GM21390 (cell line): ENCODE data around the gene CHD2.
"Not testable (repeated sequence)": the region's sequence is repeated elsewhere in the genome, so short reads cannot be mapped to it uniquely, and the experiment has no call there.

Source experiments
- ATAC-seq: cut with Tn5 transposase; IDR thresholded peaks from one replicate; pipeline ENCODE4 v1.9.1; 2021; ENCODE audit not compliant: unreplicated experiment

CHD2 gene

DNA sequence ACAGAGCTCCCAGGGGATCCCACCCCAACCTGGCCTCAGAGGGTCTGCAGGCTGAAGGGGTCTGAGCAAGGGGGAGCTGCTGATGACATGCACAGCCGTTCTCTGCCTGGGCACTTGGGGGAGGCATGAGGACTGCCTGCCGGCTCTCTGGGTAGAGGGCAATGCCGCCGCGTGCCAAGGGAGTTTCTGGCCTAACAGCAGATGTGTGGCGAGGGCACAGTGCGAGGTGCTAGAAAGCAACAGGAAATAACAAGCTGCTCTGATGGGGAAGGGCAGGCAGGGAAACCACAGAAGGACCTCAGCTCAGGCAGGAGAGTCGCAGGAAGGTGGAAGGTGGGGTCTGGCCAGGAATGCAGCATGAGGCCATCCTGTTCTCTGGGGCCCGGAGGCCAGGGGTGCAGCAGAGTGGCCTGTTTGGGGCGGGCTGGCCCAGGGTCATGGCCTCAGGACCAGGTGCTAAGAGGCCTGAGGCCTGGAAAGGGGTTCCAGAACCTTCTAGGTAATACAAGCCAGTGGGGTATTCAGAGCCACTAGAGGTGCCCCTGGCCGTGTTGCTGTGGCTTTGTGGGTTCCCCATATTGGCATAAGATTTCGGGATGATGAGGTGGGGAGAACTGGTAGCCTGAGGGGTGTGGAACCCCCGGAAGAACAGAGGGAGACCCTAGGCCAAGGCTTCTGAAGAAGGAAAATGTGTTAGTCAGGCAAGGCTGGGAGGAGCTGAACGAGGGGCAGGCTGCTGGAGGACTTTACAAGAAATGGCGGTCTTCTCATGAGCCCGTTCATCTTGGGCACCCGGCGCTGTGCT lies 147.7 kb downstream of the CHD2 start:
- ATAC-seq = no peak

DNA sequence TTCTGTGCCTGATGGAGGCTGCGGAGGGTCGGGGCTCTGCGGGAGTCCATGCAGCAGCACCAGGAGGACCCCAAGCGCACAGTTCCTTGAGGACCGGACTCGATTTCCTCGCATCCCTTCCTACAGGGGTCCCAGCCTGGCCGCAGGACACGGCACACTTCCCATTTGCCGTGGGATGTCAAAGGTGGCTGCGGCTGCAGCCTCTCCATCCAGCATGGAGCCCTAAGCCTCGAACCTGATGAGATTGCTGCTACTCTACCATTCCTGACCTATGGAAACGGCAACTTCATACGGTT lies 148.2 kb downstream of the CHD2 start:
- ATAC-seq = no peak

DNA sequence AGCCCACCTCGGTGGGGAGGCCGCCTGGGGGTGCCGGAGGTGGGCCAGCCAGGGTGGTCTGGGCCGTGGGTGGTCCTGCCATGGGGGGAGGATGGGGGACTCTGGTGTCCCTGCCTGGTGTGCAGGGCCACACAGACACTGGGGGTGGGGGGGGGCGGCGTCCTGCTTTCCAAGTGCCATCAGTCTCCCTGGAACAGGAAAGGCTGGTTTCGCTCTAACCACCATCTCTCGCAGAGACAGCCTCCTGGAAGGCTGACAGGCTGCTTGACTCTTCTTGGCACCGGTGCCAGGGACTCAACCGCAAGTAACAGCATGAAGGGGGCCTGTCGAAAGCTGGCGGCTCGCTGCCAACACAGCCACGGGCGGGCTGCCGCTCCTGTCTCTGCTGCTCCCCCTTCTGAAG lies 148.6 kb downstream of the CHD2 start:
- ATAC-seq = no peak

DNA sequence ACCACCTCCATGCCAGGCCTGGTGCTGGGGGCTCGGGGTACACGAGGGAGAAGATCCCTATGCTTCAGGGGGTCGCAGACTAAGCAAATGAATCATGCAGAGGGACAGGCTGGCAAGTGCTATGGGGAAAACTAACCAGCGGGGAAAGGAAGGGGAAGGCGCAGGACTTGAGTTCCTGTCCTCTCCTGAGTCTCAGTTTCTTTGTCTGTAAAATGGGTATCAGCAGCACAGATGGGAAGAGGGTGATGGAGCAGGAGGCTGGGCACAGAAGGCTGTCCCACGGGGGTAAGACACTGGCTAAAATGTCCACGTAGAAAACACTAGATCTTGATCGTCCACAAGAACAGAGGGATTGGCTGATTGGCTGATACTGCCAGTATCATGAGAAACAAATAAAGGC lies 149.1 kb downstream of the CHD2 start:
- ATAC-seq = no peak

DNA sequence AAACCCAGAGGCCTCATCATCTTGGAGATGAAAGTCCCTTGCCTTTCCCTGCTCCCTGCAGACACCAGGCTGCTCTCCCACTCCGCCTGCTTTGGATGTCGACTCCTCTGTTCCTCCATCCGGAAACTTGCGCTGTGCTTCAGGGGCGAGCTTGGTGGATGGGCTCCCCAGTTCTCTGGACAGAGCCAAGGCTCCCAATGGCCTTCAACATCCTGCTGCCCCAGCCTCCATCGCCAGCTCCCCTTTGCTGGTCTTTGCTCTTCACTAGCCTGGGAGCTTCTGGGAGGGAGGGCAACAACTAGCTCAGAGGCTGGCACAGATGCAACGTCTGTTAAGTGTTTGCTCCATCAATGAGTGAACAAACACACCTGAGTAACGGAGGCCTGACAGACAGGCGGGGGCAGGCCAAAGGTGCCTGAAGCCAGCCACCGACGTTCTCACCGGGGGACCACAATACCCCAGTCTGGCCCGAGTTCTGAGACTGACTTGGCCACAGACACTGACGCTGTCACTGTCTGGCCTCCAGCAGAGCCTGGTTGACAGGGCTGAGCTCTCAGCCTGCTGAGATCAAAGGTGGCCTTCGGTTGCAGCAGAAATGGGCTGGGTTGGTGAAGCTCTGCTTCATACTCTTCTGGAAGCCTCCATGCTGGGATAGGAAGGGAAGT lies 149.9 kb downstream of the CHD2 start:
- ATAC-seq = no peak

DNA sequence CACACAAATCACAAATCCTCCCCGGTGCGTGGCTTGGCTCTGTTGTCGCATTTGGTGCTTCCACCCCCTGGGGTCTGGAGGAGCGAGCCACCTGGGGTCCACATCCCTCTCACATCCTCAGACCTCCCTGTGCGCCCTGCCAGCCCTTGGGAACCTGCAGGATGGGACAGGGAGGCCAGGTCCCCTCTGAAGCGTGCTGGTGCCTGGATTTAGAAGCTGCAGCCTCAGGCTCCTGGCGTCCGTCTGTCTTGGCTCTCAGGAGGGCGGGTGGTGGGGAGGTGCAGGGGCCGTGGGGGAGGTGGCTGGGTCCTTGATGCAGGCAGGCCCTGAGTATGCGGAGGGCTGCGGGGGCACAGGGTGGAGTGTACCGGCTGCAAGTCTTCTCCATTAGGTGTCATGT lies 150.5 kb downstream of the CHD2 start:
- no peak for ATAC-seq

DNA sequence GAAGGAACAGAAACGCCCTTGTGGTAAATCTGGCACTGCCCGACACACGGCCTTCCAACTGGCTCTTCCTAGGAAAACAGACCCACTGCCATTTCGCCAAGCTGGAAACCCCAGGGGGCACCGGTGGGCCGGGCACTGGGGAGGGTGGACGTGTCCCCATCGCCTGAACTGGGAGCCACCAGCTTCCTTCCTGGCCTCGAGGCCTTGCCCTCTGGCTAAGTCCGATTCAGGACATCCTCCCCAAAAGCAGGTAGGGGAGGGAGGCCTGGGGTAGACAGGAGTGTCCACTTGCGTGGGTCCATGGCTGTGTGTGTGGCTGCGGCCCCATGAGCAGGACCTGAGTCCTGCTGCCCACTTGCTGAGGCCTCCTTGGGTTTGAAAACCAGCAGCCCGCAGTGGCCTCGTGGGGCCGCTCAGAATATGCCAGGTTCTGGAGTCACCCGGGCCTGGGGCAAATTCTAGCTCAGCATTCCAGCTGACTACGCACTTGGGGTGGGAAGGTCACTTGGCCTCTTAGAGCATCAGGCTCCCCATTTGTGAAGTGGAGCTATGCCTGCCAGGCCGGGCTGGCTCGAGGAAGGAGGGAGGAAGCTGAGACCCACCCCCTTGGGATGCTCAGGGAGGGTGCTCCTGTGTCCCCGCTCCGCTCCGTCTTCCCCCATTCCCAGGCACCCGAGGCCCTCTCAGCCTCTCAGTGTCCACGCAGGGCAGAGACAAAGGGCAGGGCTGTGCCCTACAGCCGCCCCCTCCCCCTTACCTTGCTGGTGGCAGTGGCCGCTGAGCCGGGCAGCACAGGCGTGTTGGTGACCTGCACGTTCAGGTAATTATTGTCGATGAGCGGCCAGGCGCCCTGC lies 151.3 kb downstream of the CHD2 start:
- no peak for ATAC-seq

DNA sequence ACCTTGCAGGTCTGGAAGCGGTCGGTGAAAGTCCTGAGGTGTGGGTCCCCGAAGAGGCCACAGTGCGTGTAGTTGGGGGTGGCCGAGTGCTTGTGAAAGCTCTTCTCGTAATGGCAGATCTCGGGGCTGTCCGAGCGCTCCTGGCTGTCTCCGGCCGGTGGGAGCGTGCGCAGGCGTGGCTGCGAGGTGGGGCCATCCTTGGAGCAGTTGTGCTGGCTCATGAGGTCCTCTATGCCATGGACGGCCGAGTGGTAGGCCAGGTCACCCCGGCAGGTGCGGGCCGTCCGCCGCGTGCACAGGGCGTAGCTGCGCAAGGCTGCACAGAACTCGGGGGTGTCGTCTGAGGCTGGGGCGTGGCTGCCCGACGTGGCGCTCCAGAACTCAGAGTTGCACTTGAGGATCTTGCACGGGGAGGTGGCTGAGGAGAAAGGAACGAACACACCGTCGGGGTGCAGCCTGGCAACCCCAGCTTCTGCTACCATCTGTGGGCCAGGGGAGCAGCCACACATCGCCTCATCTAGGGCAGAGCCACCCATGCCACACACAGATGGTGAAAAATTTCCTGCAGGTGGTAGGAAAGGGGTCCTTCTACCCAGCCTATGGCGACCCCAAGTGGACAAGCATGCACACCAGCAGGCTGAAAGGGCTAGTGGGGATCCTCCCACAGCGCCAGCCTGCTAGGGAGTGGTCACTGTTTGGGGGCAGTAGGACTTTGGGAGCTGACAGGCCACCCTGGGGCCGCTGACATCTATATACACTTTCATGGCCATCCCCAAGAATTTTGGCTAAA lies 152.2 kb downstream of the CHD2 start:
- ATAC-seq = no peak

DNA sequence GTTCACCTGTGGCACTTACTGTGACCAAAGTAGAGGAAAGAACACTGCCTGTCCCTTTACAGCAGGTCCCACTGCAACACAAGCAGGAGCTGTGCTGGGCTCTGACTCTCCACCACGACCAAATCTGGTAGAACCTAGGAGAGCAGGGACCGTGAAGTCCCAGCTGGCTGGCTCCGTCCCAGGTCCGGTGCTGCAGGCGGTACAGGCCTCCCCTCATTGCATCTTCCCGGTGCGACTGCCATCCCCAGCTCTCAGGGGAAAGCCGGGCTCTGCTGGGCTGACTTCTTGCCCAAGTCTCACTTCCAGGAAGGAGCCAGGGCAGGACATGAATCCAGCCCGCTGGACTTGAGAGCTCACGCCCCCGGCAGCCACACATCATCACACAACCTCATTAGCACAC lies 155.1 kb downstream of the CHD2 start:
- no peak for ATAC-seq

DNA sequence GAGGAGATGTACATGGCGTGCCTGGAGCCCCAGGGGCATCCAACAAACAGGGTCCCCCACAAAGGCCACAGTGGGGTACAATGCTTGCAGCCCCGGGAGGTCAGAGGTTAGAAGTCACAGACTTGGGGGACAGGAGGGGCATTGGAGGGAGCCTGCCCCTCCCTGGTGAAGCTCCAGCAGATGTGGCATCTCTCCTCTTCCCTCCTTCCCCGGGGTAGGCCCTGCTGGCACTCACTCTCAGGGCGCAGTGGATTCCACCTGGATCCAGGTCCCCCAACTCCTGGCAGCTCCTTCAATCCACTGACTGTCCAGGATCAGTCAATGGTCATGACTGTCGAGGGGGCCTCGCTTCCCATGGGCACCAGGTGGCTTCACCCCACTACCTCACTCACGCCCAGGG lies 156.7 kb downstream of the CHD2 start:
- no peak for ATAC-seq

DNA sequence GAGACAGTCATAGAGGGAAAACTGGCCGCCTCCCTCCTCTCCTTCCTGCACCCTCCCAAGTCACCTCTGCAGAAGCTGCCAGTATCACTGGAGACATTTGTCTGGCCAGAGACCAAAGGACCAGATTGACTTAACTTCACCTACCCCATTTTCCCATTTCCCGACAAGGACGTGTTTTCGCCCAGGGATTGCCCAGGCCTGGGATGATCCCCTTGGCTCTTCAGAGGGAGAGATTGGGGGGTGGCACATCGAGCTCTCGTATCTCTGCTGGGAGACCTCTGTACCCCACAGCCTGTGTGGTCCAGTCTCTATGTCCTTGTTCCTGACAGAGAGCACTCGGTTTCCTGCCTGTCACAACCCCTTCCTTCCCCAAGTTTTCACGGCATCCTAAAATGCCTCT lies 157.5 kb downstream of the CHD2 start:
- ATAC-seq = no peak

DNA sequence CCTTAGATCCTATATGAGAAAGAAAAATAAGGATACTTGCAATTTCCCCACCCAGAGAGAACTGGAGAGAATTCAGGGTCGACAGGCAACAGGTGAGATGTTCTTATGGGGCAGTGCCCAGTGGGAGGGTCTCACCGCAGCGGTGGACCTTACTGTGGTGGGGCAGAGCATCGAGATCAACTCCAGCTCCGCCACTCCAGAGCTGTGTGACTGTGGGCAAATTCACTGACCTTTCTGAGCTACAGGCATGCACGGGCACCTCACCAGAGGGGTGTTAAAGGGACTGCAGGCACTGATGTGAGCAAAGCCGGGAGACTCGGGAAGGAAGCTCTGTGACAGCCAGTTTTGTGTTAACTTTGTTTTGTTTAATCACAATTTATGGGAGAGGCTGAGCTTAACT lies 158.0 kb downstream of the CHD2 start:
- ATAC-seq = no peak

DNA sequence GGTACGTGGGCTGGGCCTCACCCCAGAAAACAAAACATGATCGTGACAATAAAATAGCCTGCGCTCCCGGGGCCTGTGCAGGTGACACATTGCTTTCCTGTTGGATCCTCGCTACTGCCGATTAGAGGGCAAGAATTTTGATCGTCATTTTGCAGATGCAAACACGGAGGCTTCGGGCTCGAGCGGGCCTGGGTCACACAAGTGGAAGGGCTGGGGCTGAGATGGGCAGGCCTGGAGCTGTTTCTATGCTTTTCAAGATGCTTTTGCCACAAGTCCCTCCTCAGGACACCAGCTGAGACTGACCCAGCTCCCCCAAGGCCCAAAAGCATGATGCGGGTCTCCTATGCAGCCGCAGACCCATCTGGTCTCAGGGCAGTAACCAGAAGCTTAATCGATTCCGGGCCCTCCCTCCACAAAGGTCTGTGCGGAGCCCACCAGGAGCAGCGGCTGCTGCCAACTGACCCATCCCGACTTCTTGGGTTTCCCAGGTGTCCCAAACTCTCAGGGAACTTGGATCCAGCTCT lies 158.8 kb downstream of the CHD2 start:
- no peak for ATAC-seq

DNA sequence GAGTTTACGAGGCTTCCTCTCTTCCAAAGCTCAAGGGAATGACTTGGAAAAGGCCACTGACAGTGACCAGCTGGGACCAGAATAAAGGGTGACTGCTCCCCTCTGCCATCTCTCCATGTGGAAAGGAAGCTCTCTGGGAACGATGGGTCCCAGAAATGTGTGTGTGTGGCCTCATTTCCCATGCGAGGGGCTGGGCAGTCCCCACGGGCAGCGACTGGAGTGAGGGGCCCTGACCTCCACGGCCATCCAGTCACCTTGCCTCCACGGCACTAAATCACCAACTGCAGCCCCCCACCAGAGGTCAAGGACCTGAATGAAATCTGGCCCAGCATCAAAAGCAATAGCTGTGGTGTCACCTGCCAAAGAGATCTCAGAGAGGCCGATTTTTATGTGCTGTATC lies 159.3 kb downstream of the CHD2 start:
- ATAC-seq = no peak

DNA sequence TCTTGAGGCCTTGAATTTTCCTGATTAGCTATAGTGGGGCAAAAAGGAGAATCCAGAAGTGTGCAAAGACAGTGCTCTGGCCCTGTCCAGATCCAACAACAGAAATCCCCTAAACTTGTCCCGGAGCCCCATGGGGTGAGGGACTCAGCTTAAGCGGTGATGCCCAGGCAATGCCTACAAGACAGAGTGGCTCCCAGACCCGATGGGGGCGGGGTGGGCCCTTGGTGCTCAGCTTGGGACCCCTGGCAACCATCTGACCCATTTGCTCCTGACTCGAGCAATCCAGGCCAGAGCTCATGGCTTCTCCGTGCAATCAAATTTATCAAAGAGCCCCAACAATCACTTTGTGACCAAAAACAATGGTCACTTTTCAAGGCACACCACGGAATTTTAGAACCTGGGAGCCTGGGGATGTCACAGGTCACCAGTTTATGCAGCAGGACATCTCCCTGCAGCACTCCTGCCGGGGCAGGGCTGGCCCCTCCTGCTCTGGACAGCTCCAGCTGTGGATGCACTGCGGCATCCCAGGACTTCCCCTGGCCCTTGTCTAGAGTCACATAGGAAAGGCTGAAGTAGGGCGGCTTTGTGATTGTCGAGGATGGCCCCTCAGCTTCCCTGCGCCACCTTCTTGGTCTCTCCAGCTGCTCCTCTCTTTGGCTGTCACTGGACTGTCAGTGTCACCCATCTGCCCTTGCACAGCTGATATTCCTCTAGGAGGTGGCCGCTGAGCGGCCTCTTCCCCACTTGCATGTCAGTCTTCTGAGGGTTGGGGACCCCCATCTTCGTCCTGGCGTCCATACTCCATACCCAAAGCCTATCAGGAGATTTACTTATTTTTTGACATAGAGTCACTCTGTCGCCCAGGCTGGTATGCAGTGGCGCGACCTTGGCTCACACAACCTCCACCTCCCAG lies 160.5 kb downstream of the CHD2 start:
- no peak for ATAC-seq

DNA sequence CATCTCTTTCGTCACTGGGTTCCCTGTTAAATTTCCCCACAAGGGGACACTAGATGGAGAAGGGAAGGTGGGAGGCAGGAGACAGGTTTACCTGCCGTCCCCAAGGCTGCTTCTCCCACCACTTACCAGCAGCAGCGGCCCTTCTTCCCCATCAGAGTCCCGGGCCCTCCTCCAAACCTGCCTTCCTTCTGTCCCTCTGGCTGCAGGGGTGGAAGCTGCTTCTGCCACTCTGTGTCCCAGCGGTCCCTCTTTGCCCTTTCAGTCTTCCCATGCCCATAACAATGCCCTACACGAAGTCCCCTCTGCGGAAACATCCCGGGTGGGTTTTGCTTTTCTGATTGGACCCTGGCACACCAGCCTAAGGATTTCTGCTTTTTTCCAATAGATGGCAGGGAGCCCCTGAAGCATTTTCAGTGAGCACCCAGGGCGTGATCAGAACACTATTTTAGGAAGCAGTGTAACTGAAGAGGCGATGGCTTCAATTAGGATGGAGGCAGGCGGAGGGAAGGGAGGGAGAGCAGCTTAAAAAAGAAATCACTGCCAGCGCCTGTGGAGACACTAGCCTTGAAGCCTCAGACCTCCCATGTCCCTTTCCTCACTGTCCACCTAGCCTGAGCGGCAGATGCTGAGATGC lies 162.6 kb downstream of the CHD2 start:
- not testable (repeated sequence) for ATAC-seq

DNA sequence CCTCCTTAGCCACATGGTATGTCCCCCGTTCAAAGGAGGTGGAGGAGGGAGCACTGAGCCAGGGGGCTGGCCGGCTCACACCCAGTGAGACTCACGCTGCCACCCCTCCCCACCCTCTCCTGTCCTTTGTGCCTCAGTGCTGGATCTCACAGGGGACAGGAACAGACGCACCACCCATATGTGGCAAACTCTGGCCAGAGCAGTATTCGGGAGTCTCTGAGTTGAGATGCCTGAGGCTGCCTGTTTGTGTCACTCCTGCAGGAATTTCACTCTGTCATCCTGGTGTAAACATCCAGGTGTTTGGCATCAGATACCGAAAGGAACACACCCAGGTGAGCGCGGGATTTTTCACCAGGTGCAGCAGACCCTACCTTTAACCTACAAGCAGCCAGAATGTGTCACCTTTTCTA lies 163.1 kb downstream of the CHD2 start:
- ATAC-seq = no peak

DNA sequence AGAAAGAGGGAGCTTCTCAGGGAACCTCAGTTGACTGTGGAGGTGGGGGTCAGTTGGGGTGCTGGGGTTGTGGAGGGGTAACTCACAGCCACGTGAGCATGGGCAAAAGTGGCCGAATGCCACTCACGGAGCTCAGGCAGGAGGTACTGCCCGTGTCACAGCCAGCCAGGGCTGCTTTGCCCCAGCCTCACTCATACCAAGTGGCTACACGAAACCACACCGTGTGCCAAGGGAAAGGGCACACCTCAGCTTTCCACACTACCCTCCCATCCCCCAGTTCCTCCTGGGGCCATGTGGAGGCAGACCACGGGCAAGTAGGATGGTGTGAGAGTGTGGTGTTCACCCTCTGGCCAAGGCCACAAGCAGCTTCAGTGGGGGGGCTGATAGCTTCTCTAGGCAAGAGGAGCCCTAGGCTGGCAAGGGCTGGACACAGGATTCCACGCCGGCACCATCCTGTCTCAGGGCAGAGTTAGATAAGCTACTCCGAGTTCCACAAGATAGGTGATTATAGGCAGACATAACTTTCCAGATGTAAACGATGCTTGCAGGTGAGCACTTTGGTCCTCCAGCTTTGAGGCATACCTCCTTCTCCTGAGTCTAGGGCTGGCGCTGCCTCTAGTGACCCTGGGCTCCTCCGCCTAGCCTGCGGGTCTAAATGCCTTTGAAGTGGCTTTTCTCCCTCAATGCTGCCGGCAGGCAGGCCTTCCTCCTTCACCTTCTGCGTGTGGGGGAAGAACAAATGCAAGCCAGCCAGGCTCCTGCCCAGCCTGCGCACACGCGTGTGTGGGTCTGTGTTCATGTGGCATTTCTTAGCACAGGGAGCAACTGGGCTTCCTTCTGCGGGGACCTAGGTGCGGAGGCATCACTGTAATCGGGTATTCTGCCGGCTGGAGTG lies 163.9 kb downstream of the CHD2 start:
- no peak for ATAC-seq
